Erythroblast (primary cell): ENCODE data around the gene PARN.

Experiments used
- GATA1 ChIP-seq: IDR thresholded peaks from 2 replicates; pipeline ENCODE4 v1.6.1; 2011; ENCODE audit warnings: low read depth, mild to moderate bottlenecking, control low read depth, low read length, moderate library complexity
- POLR2A ChIP-seq: IDR thresholded peaks from 2 replicates; pipeline ENCODE4 v1.6.1; 2011; ENCODE audit warnings: mild to moderate bottlenecking, low read length

- TF ChIP-seq POLR2A (no peak), GATA1 (no peak)
Observed at GRCh38 chr16:14450846-14451245, 179.2 kb downstream of the PARN start.
